Stimulated activated CD4-positive, alpha-beta T cell treated with anti-CD3 and anti-CD28 coated beads, Interleukin-4, amount 100 ng/mL, for 1 hour (primary cell): ENCODE measurements around the gene KCNK4.
A peak's percentile ranks its signal among the peaks of the same experiment; 100 is the strongest.
"Not testable (repeated sequence)": the region's sequence is repeated elsewhere in the genome, so short reads cannot be mapped to it uniquely, and the experiment has no call there.

Experiments
- DNase-seq: peaks from one replicate; pipeline ENCODE4 v3.0.0-alpha.2; 2020

Gene KCNK4

DNA sequence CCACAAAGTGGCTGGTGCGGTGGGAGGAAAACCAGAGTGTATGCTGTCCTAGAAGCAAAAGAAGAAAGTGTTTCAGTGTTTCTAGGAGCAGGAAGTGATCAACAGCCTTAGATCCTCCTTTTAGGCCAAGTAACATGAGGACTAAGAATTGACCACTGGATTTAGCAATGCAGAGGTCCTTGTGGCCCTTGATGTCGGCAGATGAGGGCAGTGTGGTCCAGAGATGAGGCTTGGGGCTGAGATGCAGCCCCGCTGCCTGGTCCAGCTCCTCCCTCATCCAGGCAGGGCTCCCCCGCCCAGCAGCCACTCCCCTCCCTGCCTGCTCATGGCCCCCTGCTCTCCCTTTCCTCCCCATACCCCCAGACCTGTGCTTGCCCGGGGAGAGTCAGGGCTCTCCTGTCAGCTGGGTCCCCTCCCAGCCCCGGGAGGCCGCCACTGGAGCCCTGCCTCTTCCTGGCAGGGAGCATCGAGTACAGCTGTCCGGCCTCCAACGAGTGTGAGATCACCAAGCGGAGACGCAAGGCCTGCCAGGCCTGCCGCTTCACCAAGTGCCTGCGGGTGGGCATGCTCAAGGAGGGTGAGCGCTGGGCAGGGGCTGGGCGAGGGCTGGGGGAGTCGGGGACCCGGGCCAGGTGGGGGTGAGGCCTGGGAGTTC lies 22.5 kb downstream of the KCNK4 start:
- no peak for DNase-seq

DNA sequence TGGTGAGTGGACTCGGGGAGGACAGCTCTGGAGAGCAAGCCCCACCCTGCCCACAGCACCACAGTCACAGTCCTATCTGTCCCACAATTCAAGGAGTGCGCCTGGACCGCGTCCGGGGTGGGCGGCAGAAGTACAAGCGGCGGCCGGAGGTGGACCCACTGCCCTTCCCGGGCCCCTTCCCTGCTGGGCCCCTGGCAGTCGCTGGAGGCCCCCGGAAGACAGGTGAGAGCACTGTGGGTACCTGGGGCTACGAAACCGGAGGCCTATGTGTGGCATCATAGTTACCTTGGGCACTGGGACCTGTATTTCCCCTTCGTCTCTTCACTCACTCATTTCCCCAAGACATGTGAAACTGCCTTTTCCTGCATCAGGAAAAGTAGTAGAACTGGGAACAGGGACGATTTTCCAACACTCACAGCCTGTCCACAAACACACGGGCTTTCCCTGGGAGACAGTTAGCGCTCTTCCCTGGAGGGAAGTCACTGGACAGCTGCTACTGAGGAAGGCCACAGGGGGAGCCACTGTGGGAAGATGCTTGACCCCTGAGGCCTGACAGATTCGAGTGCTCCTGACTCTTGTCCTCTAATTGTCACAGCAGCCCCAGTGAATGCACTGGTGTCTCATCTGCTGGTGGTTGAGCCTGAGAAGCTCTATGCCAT lies 23.2 kb downstream of the KCNK4 start:
- DNase-seq = no peak

- no peak for DNase-seq
These were observed 23.9 kb downstream of the KCNK4 start for GRCh38 chr11:64314805-64315561.

DNA sequence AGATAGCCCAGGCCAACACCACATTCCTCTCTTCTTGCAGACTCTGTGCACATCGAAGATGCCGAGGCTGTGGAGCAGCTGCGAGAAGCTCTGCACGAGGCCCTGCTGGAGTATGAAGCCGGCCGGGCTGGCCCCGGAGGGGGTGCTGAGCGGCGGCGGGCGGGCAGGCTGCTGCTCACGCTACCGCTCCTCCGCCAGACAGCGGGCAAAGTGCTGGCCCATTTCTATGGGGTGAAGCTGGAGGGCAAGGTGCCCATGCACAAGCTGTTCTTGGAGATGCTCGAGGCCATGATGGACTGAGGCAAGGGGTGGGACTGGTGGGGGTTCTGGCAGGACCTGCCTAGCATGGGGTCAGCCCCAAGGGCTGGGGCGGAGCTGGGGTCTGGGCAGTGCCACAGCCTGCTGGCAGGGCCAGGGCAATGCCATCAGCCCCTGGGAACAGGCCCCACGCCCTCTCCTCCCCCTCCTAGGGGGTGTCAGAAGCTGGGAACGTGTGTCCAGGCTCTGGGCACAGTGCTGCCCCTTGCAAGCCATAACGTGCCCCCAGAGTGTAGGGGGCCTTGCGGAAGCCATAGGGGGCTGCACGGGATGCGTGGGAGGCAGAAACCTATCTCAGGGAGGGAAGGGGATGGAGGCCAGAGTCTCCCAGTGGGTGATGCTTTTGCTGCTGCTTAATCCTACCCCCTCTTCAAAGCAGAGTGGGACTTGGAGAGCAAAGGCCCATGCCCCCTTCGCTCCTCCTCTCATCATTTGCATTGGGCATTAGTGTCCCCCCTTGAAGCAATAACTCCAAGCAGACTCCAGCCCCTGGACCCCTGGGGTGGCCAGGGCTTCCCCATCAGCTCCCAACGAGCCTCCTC lies 24.8 kb downstream of the KCNK4 start:
- not testable (repeated sequence) for DNase-seq

GRCh38 chr11:64316672-64317324 lies 25.7 kb downstream of the KCNK4 start:
- DNase-seq = peak; percentile 28

GRCh38 chr11:64317325-64317960 lies 26.3 kb downstream of the KCNK4 start, which contains the start of gene TRMT112:
TRMT112 (minus strand) TSS chr11:64317559; CDS start chr11:64317526, 33 bp downstream.
- peak; percentile 92 for DNase-seq

GRCh38 chr11:64317961-64318765 lies 27.1 kb downstream of the KCNK4 start, which contains the start of gene PRDX5:
PRDX5 (plus strand) TSS chr11:64318121; CDS start chr11:64318216, 95 bp downstream.
- peak; percentile 91 for DNase-seq

GRCh38 chr11:64318766-64319761 lies 28.0 kb downstream of the KCNK4 start:
- DNase-seq = no peak

GRCh38 chr11:64320556-64320955 lies 29.5 kb downstream of the KCNK4 start:
- DNase-seq = no peak

DNA sequence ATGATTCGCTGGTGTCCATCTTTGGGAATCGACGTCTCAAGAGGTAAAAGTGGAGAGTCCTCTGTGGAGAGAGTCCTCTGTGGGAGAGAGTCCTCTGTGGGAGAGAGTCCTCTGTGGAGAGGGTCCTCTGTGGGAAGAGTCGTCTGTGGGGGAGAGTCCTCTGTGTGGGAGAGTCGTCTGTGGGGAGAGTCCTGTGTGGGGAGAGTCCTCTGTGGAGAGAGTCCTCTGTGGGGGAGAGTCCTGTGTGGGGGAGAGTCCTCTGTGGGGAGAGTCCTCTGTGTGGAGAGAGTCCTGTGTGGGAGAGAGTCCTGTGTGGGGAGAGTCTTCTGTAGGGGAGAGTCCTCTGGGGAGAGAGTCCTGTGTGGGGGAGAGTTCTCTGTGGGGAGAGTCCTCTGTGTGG lies 29.9 kb downstream of the KCNK4 start:
- DNase-seq = no peak

DNA sequence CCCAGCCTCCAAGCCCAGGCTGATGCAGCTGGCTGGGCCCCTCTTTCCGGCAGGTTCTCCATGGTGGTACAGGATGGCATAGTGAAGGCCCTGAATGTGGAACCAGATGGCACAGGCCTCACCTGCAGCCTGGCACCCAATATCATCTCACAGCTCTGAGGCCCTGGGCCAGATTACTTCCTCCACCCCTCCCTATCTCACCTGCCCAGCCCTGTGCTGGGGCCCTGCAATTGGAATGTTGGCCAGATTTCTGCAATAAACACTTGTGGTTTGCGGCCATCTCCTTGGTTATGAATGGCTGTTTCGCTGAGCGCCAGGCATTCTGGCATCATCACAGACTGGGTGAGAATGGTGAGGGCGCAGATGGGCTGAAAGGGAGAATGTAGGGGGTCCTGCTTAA lies 30.4 kb downstream of the KCNK4 start:
- DNase-seq = no peak

- DNase-seq = no peak
These were observed 31.8 kb downstream of the KCNK4 start for GRCh38 chr11:64322925-64323260.

GRCh38 chr11:64323373-64323772 lies 32.3 kb downstream of the KCNK4 start:
- no peak for DNase-seq

- not testable (repeated sequence) for DNase-seq
These were observed 32.9 kb downstream of the KCNK4 start for GRCh38 chr11:64323984-64324383.

GRCh38 chr11:64324692-64325469 lies 33.8 kb downstream of the KCNK4 start:
- no peak for DNase-seq

GRCh38 chr11:64327375-64327774 lies 36.3 kb downstream of the KCNK4 start:
- no peak for DNase-seq

DNA sequence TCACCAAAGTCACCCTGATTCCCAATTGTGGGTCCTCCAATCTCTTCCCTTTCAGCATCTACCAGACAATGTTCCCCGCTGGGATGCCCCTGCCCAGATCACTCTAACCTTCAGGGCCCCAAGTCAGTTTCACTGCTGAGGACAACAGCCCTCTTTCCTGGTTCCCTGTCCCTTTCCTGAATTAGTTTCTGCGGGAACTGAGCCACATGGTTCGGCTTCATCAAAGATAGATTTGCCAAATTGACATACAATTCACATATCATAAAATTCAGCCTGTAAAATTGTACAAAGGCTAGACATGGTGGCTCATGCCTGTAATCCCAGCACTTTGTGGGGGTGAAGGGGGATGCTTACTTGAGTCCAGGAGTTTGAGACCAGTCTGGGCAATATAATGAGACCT lies 36.9 kb downstream of the KCNK4 start:
- DNase-seq = no peak

DNA sequence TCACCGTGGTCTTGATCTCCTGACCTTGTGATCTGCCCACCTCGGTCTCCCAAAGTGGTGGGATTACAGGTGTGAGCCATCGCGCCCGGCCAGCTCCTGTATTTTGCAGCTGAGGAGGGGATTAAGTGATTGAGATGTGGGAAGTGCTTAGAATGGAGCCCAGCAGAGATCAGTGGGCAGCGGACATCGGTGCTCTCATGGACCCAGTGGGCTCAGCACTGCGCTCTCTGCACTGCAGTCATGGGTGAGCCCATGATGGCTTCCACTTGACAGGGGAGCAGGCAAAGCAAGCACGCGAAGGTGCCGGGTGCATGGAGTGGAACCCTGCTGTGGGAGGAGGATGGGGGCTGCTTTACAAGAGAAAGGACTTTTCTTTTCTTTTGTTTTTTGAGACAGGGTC lies 39.8 kb downstream of the KCNK4 start:
- DNase-seq = no peak
